ENCODE measurements around the gene TBX21.

DNA sequence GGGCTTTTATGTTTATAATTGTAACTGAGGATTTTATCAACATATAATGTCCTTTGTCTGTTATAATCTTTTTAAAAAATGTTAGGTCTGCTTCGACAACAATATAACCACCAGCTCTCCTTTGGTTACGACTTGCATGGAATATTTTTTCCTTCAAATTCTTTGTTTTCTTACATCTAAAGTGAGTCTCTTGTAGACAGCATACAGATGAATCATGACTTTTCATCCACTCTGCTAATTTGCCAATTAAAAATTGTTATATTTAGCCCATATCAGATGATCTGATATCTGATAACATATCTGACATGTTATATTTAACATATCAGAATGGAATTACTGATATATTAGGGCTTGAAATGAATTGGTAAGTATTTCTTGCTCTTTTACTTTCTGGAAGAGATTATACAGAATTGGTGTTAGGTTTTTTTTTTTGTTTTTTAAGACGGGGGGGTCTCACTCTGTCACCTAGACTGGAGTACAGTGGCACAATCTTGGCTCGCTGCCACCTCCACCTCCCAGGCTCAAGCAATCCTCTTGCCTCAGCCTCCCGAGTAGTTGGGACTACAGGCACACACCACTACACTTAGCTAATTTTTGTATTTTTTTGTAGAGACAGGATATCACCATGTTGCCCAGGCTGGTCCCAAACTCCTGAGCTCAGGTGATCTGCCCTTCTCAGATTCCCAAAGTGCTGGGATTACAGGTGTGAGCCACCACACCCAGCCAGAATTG, 27.5 kb downstream of the TBX21 start:
- no peak for TF ChIP-seq POLR2A (IDR thresholded peaks at IDR 0.05; ENCODE audit: low read depth, low read length)
- TF ChIP-seq POLR2AphosphoS5 (IDR thresholded peaks at IDR 0.05; ENCODE audit: low read depth, low read length): no peak

Measured in GM12892 (cell line).